22Rv1 (cell line): ENCODE results near the gene RASGEF1C.

Experiments
- CTCF ChIP-seq: fragments of 450-650 bp; IDR thresholded peaks from 2 replicates; pipeline ENCODE4 v1.5.1; 2017; ENCODE audit warnings: mild to moderate bottlenecking
- ZFX ChIP-seq: fragments of 450-650 bp; IDR thresholded peaks from 2 replicates; pipeline ENCODE4 v1.6.1; 2017; ENCODE audit warnings: antibody characterized with exemption, borderline replicate concordance

- TF ChIP-seq CTCF (no peak), ZFX (no peak)
These were observed 66.0 kb downstream of the RASGEF1C start for GRCh38 chr5:180142824-180143610.
